ENCODE measurements around the gene RPS15. TPM values are rescaled to one million over a fixed set of nuclear protein-coding genes. Genes with fewer than 3 reads are reported as not detected.
A peak's percentile ranks its signal among the peaks of the same experiment; 100 is the strongest.

RPS15 gene
- total RNA-seq, 6 donors from 2014 or later: 825 to 2,012 (median 1,317) TPM

- Histone ChIP-seq H3K9me3 (no peaks in the 10 kb centered on the region), H3K4me1 (peaks cover 13 to 25% (median 18%) of the 10 kb centered on the region in 4 donors), H3K4me3 (no peak overlapping the region), H3K27ac (no peak overlapping the region), H3K36me3 (peaks cover 0 to 11% (median 4%) of the 10 kb centered on the region in 4 donors), H3K27me3 (peaks cover 0 to 29% (median 18%) of the 10 kb centered on the region in 4 donors)
- no peak for ATAC-seq (ENCODE audit: low FRiP score in 2 of 2)
- TF ChIP-seq EP300 (IDR thresholded peaks at IDR 0.05): no peak
- TF ChIP-seq, protein P1, sequence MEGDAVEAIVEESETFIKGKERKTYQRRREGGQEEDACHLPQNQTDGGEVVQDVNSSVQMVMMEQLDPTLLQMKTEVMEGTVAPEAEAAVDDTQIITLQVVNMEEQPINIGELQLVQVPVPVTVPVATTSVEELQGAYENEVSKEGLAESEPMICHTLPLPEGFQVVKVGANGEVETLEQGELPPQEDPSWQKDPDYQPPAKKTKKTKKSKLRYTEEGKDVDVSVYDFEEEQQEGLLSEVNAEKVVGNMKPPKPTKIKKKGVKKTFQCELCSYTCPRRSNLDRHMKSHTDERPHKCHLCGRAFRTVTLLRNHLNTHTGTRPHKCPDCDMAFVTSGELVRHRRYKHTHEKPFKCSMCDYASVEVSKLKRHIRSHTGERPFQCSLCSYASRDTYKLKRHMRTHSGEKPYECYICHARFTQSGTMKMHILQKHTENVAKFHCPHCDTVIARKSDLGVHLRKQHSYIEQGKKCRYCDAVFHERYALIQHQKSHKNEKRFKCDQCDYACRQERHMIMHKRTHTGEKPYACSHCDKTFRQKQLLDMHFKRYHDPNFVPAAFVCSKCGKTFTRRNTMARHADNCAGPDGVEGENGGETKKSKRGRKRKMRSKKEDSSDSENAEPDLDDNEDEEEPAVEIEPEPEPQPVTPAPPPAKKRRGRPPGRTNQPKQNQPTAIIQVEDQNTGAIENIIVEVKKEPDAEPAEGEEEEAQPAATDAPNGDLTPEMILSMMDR (IDR thresholded peaks at IDR 0.05): no peak
- TF ChIP-seq POLR2A (IDR thresholded peaks at IDR 0.05): no peak
- TF ChIP-seq POLR2AphosphoS5 (IDR thresholded peaks at IDR 0.05): no peak
- WGBS, 2 donors: 93% methylated on average over 23 to 24 of the region's 24 CpGs
- peak in 1 of 2 donors; percentile 81 for DNase-seq
Observed at GRCh38 chr19:1461862-1462261, 23.7 kb downstream of the RPS15 start.

DNA sequence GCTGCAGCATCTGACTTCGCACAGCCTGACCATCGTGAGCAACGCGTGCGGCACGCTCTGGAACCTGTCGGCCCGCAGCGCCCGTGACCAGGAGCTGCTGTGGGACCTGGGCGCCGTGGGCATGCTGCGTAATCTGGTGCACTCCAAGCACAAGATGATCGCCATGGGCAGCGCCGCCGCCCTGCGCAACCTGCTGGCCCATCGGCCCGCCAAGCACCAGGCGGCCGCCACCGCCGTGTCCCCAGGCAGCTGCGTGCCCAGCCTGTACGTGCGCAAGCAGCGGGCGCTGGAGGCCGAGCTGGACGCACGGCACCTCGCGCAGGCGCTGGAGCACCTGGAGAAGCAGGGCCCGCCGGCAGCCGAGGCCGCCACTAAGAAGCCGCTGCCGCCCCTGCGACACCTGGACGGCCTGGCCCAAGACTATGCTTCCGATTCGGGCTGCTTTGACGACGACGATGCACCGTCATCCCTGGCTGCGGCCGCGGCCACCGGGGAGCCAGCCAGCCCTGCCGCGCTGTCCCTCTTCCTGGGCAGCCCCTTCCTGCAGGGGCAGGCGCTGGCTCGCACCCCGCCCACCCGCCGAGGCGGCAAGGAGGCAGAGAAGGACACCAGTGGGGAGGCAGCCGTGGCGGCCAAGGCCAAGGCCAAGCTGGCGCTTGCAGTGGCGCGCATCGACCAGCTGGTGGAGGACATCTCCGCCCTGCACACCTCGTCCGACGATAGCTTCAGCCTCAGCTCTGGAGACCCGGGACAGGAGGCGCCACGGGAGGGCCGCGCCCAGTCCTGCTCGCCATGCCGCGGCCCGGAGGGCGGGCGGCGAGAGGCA, 27.2 kb downstream of the RPS15 start:
- H3K27me3 ChIP-seq: peaks cover 4 to 56% (median 41%) of the 10 kb centered on the region in 4 donors
- TF ChIP-seq, protein P1 (IDR thresholded peaks at IDR 0.05): peak in 5 of 6 experiments; percentile 28 to 72 (median 51)
- TF ChIP-seq POLR2AphosphoS5 (IDR thresholded peaks at IDR 0.05): no peak
- H3K27ac ChIP-seq: no peak overlapping the region
- H3K4me3 ChIP-seq: peak overlapping the region in 1 of 4 donors; percentile 20
- no peaks in the 10 kb centered on the region for H3K9me3 ChIP-seq
- H3K4me1 ChIP-seq: peaks cover 43 to 56% (median 50%) of the 10 kb centered on the region in 4 donors
- 32% methylated on average over 42 of the region's 83 CpGs; no CpG with 5 or more reads in 1 of the 2 donors for WGBS, 2 donors
- peak in 1 of 2 donors; percentile 34 for ATAC-seq (ENCODE audit: low FRiP score in 2 of 2)
- peak; percentile 39 to 88 for DNase-seq
- H3K36me3 ChIP-seq: peaks cover 0 to 9% (median 3%) of the 10 kb centered on the region in 4 donors

GRCh38 chr19:1466018-1466460, 27.8 kb downstream of the RPS15 start:
- TF ChIP-seq, protein P1 (IDR thresholded peaks at IDR 0.05): no peak
- TF ChIP-seq POLR2A (IDR thresholded peaks at IDR 0.05): no peak
- H3K27ac ChIP-seq: no peak overlapping the region
- 50% methylated on average over 4 of the region's 41 CpGs; no CpG with 5 or more reads in 1 of the 2 donors for WGBS, 2 donors
- ATAC-seq (ENCODE audit: low FRiP score in 2 of 2): no peak
- peaks cover 50 to 63% (median 56%) of the 10 kb centered on the region in 4 donors for H3K4me1 ChIP-seq
- DNase-seq: no peak
- H3K4me3 ChIP-seq: peak overlapping the region in 1 of 4 donors; percentile 20
- H3K27me3 ChIP-seq: peaks cover 5 to 62% (median 46%) of the 10 kb centered on the region in 4 donors
- H3K9me3 ChIP-seq: no peaks in the 10 kb centered on the region
- H3K36me3 ChIP-seq: peaks cover 0 to 2% (median 0%) of the 10 kb centered on the region in 4 donors

GRCh38 chr19:1466461-1467214, 28.4 kb downstream of the RPS15 start:
- Histone ChIP-seq H3K27ac (no peak overlapping the region), H3K27me3 (peaks cover 5 to 68% (median 49%) of the 10 kb centered on the region in 4 donors), H3K4me3 (no peak overlapping the region), H3K36me3 (no peaks in the 10 kb centered on the region), H3K9me3 (no peaks in the 10 kb centered on the region), H3K4me1 (peaks cover 56 to 69% (median 62%) of the 10 kb centered on the region in 4 donors)
- TF ChIP-seq, protein P1 (IDR thresholded peaks at IDR 0.05): no peak
- TF ChIP-seq EP300 (IDR thresholded peaks at IDR 0.05) (no peak), POLR2A (IDR thresholded peaks at IDR 0.05) (no peak), POLR2AphosphoS5 (IDR thresholded peaks at IDR 0.05) (no peak)
- ATAC-seq (ENCODE audit: low FRiP score in 2 of 2): no peak
- WGBS, 2 donors: 0 to 26% methylated on average over 1 to 45 of the region's 70 CpGs
- DNase-seq: peak in 1 of 2 donors; percentile 83

Measured in upper lobe of left lung (tissue), 6 donors.